Forelimb muscle (tissue), 1 donor: ENCODE measurements around the gene REX1BD. TPM values are rescaled to one million over a fixed set of nuclear protein-coding genes. Genes with fewer than 3 reads are reported as not detected.

Experiments
- polyA plus RNA-seq: library from polyadenylated mRNA; unstranded; fragments of 120-200 nt; gene quantifications from one replicate; pipeline ENCODE4 v1.2.1, GENCODE V29; 2013; ENCODE audit not compliant: insufficient read length

Gene REX1BD
- polyA plus RNA-seq, 1 donor = 33.4 TPM

Other genes with a start within 250 kb of the REX1BD start
- gene PGPEP1, start 248.2 kb upstream of the REX1BD start, polyA plus RNA-seq = 8.1 TPM
- gene GDF15, start 202.6 kb upstream of the REX1BD start, polyA plus RNA-seq = 0.30 TPM
- 1.6 TPM for gene LRRC25, start 191.2 kb upstream of the REX1BD start, polyA plus RNA-seq
- 94.6 TPM for gene SSBP4, start 169.4 kb upstream of the REX1BD start, polyA plus RNA-seq
- gene ISYNA1, start 150.7 kb upstream of the REX1BD start, polyA plus RNA-seq = 164 TPM
- 16.8 TPM for gene ELL, start 66.7 kb upstream of the REX1BD start, polyA plus RNA-seq
- gene FKBP8, start 45.2 kb upstream of the REX1BD start, polyA plus RNA-seq = 113 TPM
- gene KXD1, start 30.9 kb upstream of the REX1BD start, polyA plus RNA-seq = 71.3 TPM
- gene UBA52, start 16.9 kb upstream of the REX1BD start, polyA plus RNA-seq = 1,288 TPM
- 14.8 TPM for gene CRLF1, start 18.0 kb downstream of the REX1BD start, polyA plus RNA-seq
- gene TMEM59L, start 24.1 kb downstream of the REX1BD start, polyA plus RNA-seq = 8.9 TPM
- gene KLHL26, start 48.2 kb downstream of the REX1BD start, polyA plus RNA-seq = 4.4 TPM
- 15.2 TPM for gene CRTC1, start 94.9 kb downstream of the REX1BD start, polyA plus RNA-seq
- gene COMP, start 202.5 kb downstream of the REX1BD start, polyA plus RNA-seq = 4.0 TPM
- 34.1 TPM for gene UPF1, start 243.2 kb downstream of the REX1BD start, polyA plus RNA-seq